Stomach (tissue), 4 donors: ENCODE measurements around the gene EPG5.

ENCODE experiments used
- CTCF ChIP-seq, 7 experiments: fragments of 450-650 bp in 4 of 7; fragments of 200-600 bp in 3 of 7; sonication (generic) in 3 of 7; IDR thresholded peaks; one replicate each; pipeline ENCODE4 v1.5.1; 2016 to 2019; ENCODE audit warnings: antibody characterized with exemption in 7 of 7, control low read depth in 2 of 7, mild to moderate bottlenecking in 1 of 7
- EP300 ChIP-seq: sonication (generic); formaldehyde crosslinking; IDR thresholded peaks from one replicate; pipeline ENCODE4 v1.6.1; 2017; ENCODE audit warnings: antibody characterized with exemption
- POLR2A ChIP-seq, 4 donors: fragments of 450-650 bp; IDR thresholded peaks; one replicate each; pipeline ENCODE4 v1.6.1; 2016; ENCODE audit warnings: antibody characterized with exemption in 4 of 4, control low read depth in 2 of 4, mild to moderate bottlenecking in 1 of 4, moderate library complexity in 1 of 4
- POLR2AphosphoS5 ChIP-seq, 3 donors: sonication (generic); formaldehyde crosslinking; IDR thresholded peaks; one replicate each; pipeline ENCODE4 v1.6.1; 2016; ENCODE audit warnings: antibody characterized with exemption in 3 of 3

GRCh38 chr18:45974088-45974536 lies 7.0 kb upstream of the EPG5 start:
- no peak for TF ChIP-seq POLR2A (IDR thresholded peaks at IDR 0.05)
- TF ChIP-seq CTCF (IDR thresholded peaks at IDR 0.05) = peak in 5 of 7 experiments; percentile 47 to 84 (median 65)
- no peak for TF ChIP-seq POLR2AphosphoS5 (IDR thresholded peaks at IDR 0.05)
- TF ChIP-seq EP300 = no peak
